Brain microvascular endothelial cell (primary cell): ENCODE data around the gene HBP1.
"Not testable (repeated sequence)": the region's sequence is repeated elsewhere in the genome, so short reads cannot be mapped to it uniquely, and the experiment has no call there.

Experiments used
- DNase-seq: peaks from one replicate; pipeline ENCODE4 v3.0.0-alpha.2; 2020
- H3K27ac ChIP-seq: fragments of 250-450 bp; sonication (Bioruptor Pico); 2 replicates; pipeline ENCODE4 v1.5.1; 2020; ENCODE audit warnings: mild to moderate bottlenecking, moderate library complexity
- H3K27me3 ChIP-seq: fragments of 250-450 bp; sonication (Bioruptor Pico); replicated peaks from 2 replicates; pipeline ENCODE4 v1.5.1; 2020; ENCODE audit warnings: mild to moderate bottlenecking
- H3K36me3 ChIP-seq: fragments of 250-450 bp; sonication (Bioruptor Pico); replicated peaks from 2 replicates; pipeline ENCODE4 v1.5.1; 2020; ENCODE audit warnings: mild to moderate bottlenecking
- H3K4me3 ChIP-seq: 2 replicates; pipeline ENCODE4 v1.5.1; 2011; ENCODE audit warnings: low read depth, mild to moderate bottlenecking, control low read depth, low read length, moderate library complexity
- CTCF ChIP-seq: IDR thresholded peaks from 2 replicates; pipeline ENCODE4 v1.5.1; 2011; ENCODE audit warnings: low read depth, mild to moderate bottlenecking, moderate library complexity, low read length, control low read depth, inconsistent platforms; ENCODE audit errors: missing control alignments
- in situ Hi-C: cut with HindIII; loops from 2 replicates; pipeline ENCODE4 v1.10.0; 2017; ENCODE audit warnings: low sequenced_read_pairs, low pct_ligation_motif_present

Gene HBP1

GRCh38 chr7:107242267-107242666 is 73.5 kb downstream of the HBP1 start:
- Histone ChIP-seq H3K27ac (no peak overlapping the region), H3K27me3 (no peaks in the 10 kb centered on the region), H3K4me3 (no peak overlapping the region), H3K36me3 (peaks cover 7% of the 10 kb centered on the region)
- in situ Hi-C loops: no loop called here
- DNase-seq: no peak
- TF ChIP-seq CTCF: no peak

- H3K4me3 ChIP-seq: no peak overlapping the region
- in situ Hi-C loops: no loop called here
- TF ChIP-seq CTCF: no peak
- no peak overlapping the region for H3K27ac ChIP-seq
- DNase-seq: no peak
- no peaks in the 10 kb centered on the region for H3K27me3 ChIP-seq
- H3K36me3 ChIP-seq: peaks cover 9% of the 10 kb centered on the region
Observed at GRCh38 chr7:107244613-107245012, 75.8 kb downstream of the HBP1 start.

DNA sequence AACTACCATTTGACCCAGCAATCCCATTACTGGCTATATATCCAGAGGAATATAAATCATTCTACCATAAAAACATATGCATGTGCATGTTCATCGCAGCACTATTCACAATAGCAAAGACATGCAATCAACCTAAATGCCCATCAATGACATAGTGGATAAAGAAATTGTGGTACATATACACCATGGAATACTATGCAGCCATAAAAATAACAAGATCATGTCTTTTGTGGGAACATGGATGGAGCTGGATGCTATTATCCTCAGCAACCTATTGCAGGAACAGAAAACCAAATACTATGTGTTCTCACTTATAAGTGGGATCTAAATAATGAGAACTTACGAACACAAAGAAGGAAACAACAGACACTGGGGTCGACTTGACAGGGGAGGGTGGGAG is 78.0 kb downstream of the HBP1 start:
- H3K4me3 ChIP-seq, H3K27ac ChIP-seq, H3K27me3 ChIP-seq, H3K36me3 ChIP-seq, DNase-seq, in situ Hi-C loops: not testable (repeated sequence)

DNA sequence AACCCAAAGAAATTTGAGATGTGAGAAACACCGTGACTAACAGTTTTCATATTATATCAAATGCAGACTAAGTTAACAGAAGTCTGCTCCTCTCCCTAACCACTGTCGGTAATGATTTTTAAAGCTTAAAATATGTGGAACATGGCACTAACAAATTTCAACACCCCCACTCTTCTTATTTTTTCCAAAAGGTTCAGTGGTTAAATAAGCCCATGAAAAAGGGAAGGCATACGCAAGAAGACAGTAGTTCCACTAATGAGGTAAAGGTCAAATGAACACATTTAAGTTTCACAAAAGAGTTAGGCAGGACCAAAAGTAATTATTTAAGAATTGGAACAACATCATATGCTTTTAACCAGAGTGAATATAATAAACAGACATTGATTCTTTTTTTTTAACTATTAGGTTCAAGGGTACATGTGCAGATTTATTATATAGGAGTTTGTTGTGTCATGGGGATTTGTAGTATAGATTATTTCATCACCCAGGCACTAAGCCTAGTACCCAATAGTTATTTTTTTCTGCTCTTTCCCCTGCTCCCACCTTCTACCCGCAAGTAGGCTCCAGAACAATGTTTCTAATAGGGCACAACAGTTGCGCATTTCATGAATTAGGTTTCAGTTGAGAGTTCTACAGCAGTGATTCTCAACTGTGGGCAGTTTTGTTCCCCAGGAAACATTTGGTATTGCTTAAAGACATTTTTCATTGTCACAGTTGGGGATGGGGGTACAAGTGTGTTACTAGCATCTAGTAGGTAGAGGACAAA is 79.9 kb downstream of the HBP1 start:
- Histone ChIP-seq H3K27ac (no peak overlapping the region), H3K27me3 (no peaks in the 10 kb centered on the region), H3K4me3 (no peak overlapping the region), H3K36me3 (peaks cover 9% of the 10 kb centered on the region)
- TF ChIP-seq CTCF: no peak
- in situ Hi-C loops: no loop called here
- no peak for DNase-seq

GRCh38 chr7:107251963-107252362 is 83.2 kb downstream of the HBP1 start:
- no peak overlapping the region for H3K27ac ChIP-seq
- DNase-seq: no peak
- no peak overlapping the region for H3K4me3 ChIP-seq
- in situ Hi-C loops: no loop called here
- no peak for TF ChIP-seq CTCF
- no peaks in the 10 kb centered on the region for H3K27me3 ChIP-seq
- peaks cover 3% of the 10 kb centered on the region for H3K36me3 ChIP-seq
